IgD-negative memory B cell (primary cell): ENCODE results near the gene ABHD14A. TPM values are rescaled to one million over a fixed set of nuclear protein-coding genes. Genes with fewer than 3 reads are reported as not detected.

Experiments used
- H3K27ac Mint-ChIP-seq, 3 donors: one replicate each; pipeline ENCODE4 v1.8.0; 2020 to 2022; ENCODE audit warnings: mild to moderate bottlenecking in 3 of 3, mixed read lengths in 3 of 3, moderate library complexity in 1 of 3
- H3K27me3 Mint-ChIP-seq: one replicate; pipeline ENCODE4 v1.8.0; 2021; ENCODE audit warnings: mixed read lengths
- H3K36me3 Mint-ChIP-seq: one replicate; pipeline ENCODE4 v1.8.0; 2020; ENCODE audit warnings: mild to moderate bottlenecking, mixed read lengths
- H3K4me1 Mint-ChIP-seq, 3 donors: one replicate each; pipeline ENCODE4 v1.8.0; 2020 to 2022; ENCODE audit warnings: mixed read lengths in 3 of 3, mild to moderate bottlenecking in 1 of 3
- H3K4me3 Mint-ChIP-seq, 4 donors: one replicate each; pipeline ENCODE4 v1.8.0; 2020 to 2022; ENCODE audit warnings: mild to moderate bottlenecking in 4 of 4, mixed read lengths in 4 of 4, moderate library complexity in 3 of 4
- H3K9me3 Mint-ChIP-seq, 3 donors: one replicate each; pipeline ENCODE4 v1.8.0; 2020 to 2021; ENCODE audit warnings: mixed read lengths in 3 of 3, mild to moderate bottlenecking in 1 of 3
- polyA plus RNA-seq: library from polyadenylated mRNA; unstranded; fragments of 300-500 nt; fragmentation: Illumina TruSeq; gene quantifications from one replicate; pipeline ENCODE4 v1.2.3, GENCODE V29; 2021

Gene ABHD14A
- polyA plus RNA-seq, 1 donor from 2014 or later: 61.6 TPM

- no peak overlapping the region for H3K4me3 Mint-ChIP-seq
- H3K36me3 Mint-ChIP-seq: no peaks in the 10 kb centered on the region
- H3K4me1 Mint-ChIP-seq: peaks cover 6 to 13% (median 9%) of the 10 kb centered on the region in 3 donors
- H3K27me3 Mint-ChIP-seq: peaks cover 1% of the 10 kb centered on the region
- no peaks in the 10 kb centered on the region for H3K9me3 Mint-ChIP-seq
- H3K27ac Mint-ChIP-seq: peak overlapping the region in 1 of 3 donors; percentile 57
Measured at GRCh38 chr3:51999846-52000245, 25.0 kb downstream of the ABHD14A start.

GRCh38 chr3:52001443-52001974 is 26.6 kb downstream of the ABHD14A start:
- H3K27me3 Mint-ChIP-seq: peaks cover 1% of the 10 kb centered on the region
- H3K9me3 Mint-ChIP-seq: no peaks in the 10 kb centered on the region
- peak overlapping the region in 1 of 3 donors; percentile 67 for H3K27ac Mint-ChIP-seq
- no peak overlapping the region for H3K4me3 Mint-ChIP-seq
- H3K36me3 Mint-ChIP-seq: no peaks in the 10 kb centered on the region
- peaks cover 0 to 4% (median 4%) of the 10 kb centered on the region in 3 donors for H3K4me1 Mint-ChIP-seq

GRCh38 chr3:52002748-52003147 is 27.9 kb downstream of the ABHD14A start:
- H3K27ac Mint-ChIP-seq: no peak overlapping the region
- peaks cover 0 to 4% (median 3%) of the 10 kb centered on the region in 3 donors for H3K4me1 Mint-ChIP-seq
- H3K36me3 Mint-ChIP-seq: no peaks in the 10 kb centered on the region
- peaks cover 1% of the 10 kb centered on the region for H3K27me3 Mint-ChIP-seq
- peak overlapping the region in 1 of 4 donors; percentile 55 for H3K4me3 Mint-ChIP-seq
- no peaks in the 10 kb centered on the region for H3K9me3 Mint-ChIP-seq

GRCh38 chr3:52004163-52004787 is 29.4 kb downstream of the ABHD14A start:
- no peaks in the 10 kb centered on the region for H3K9me3 Mint-ChIP-seq
- no peaks in the 10 kb centered on the region for H3K36me3 Mint-ChIP-seq
- peaks cover 0 to 4% (median 3%) of the 10 kb centered on the region in 3 donors for H3K4me1 Mint-ChIP-seq
- H3K27me3 Mint-ChIP-seq: peaks cover 1% of the 10 kb centered on the region
- H3K4me3 Mint-ChIP-seq: no peak overlapping the region
- H3K27ac Mint-ChIP-seq: no peak overlapping the region

GRCh38 chr3:52004906-52005395 is 30.1 kb downstream of the ABHD14A start:
- Mint-ChIP-seq H3K9me3 (no peaks in the 10 kb centered on the region), H3K4me1 (peaks cover 0 to 4% (median 3%) of the 10 kb centered on the region in 3 donors), H3K27me3 (peaks cover 1% of the 10 kb centered on the region), H3K36me3 (no peaks in the 10 kb centered on the region), H3K27ac (no peak overlapping the region), H3K4me3 (no peak overlapping the region)

GRCh38 chr3:52005571-52005986 is 30.7 kb downstream of the ABHD14A start:
- H3K27me3 Mint-ChIP-seq: peaks cover 1% of the 10 kb centered on the region
- no peaks in the 10 kb centered on the region for H3K9me3 Mint-ChIP-seq
- H3K27ac Mint-ChIP-seq: no peak overlapping the region
- H3K36me3 Mint-ChIP-seq: no peaks in the 10 kb centered on the region
- peaks cover 0 to 4% (median 4%) of the 10 kb centered on the region in 3 donors for H3K4me1 Mint-ChIP-seq
- H3K4me3 Mint-ChIP-seq: no peak overlapping the region

GRCh38 chr3:52006017-52006819 is 31.4 kb downstream of the ABHD14A start:
- Mint-ChIP-seq H3K27me3 (peaks cover 1% of the 10 kb centered on the region), H3K27ac (no peak overlapping the region), H3K4me1 (peaks cover 0 to 4% (median 4%) of the 10 kb centered on the region in 3 donors), H3K4me3 (no peak overlapping the region), H3K36me3 (no peaks in the 10 kb centered on the region), H3K9me3 (peaks cover 0 to 3% (median 0%) of the 10 kb centered on the region in 3 donors)

- Mint-ChIP-seq H3K9me3 (peaks cover 0 to 3% (median 0%) of the 10 kb centered on the region in 3 donors), H3K27ac (no peak overlapping the region), H3K27me3 (peaks cover 1% of the 10 kb centered on the region), H3K4me3 (no peak overlapping the region), H3K36me3 (no peaks in the 10 kb centered on the region), H3K4me1 (peaks cover 0 to 2% (median 0%) of the 10 kb centered on the region in 3 donors)
Measured at GRCh38 chr3:52006820-52007133, 31.9 kb downstream of the ABHD14A start.

- peaks cover 0 to 3% (median 0%) of the 10 kb centered on the region in 3 donors for H3K9me3 Mint-ChIP-seq
- no peaks in the 10 kb centered on the region for H3K36me3 Mint-ChIP-seq
- peak overlapping the region in 1 of 3 donors; percentile 47 for H3K27ac Mint-ChIP-seq
- peaks cover 0 to 3% (median 0%) of the 10 kb centered on the region in 3 donors for H3K4me1 Mint-ChIP-seq
- no peak overlapping the region for H3K4me3 Mint-ChIP-seq
- H3K27me3 Mint-ChIP-seq: peaks cover 4% of the 10 kb centered on the region
Measured at GRCh38 chr3:52007291-52007690, 32.4 kb downstream of the ABHD14A start.

GRCh38 chr3:52010431-52010830 is 35.6 kb downstream of the ABHD14A start:
- H3K27me3 Mint-ChIP-seq: peaks cover 2% of the 10 kb centered on the region
- H3K36me3 Mint-ChIP-seq: no peaks in the 10 kb centered on the region
- no peak overlapping the region for H3K27ac Mint-ChIP-seq
- peaks cover 0 to 3% (median 0%) of the 10 kb centered on the region in 3 donors for H3K9me3 Mint-ChIP-seq
- H3K4me1 Mint-ChIP-seq: peaks cover 0 to 3% (median 0%) of the 10 kb centered on the region in 3 donors
- no peak overlapping the region for H3K4me3 Mint-ChIP-seq

- Mint-ChIP-seq H3K4me3 (no peak overlapping the region), H3K27ac (no peak overlapping the region), H3K9me3 (peaks cover 0 to 3% (median 0%) of the 10 kb centered on the region in 3 donors), H3K36me3 (no peaks in the 10 kb centered on the region), H3K4me1 (peaks cover 0 to 4% (median 0%) of the 10 kb centered on the region in 3 donors), H3K27me3 (peaks cover 2% of the 10 kb centered on the region)
Measured at GRCh38 chr3:52012699-52013098, 37.8 kb downstream of the ABHD14A start.

GRCh38 chr3:52013802-52014598 is 39.1 kb downstream of the ABHD14A start:
- Mint-ChIP-seq H3K27ac (no peak overlapping the region), H3K9me3 (peaks cover 0 to 3% (median 0%) of the 10 kb centered on the region in 3 donors)

GRCh38 chr3:52014613-52015012 is 39.7 kb downstream of the ABHD14A start:
- peaks cover 0 to 4% (median 0%) of the 10 kb centered on the region in 3 donors for H3K4me1 Mint-ChIP-seq
- H3K4me3 Mint-ChIP-seq: no peak overlapping the region
- H3K27me3 Mint-ChIP-seq: peaks cover 2% of the 10 kb centered on the region
- H3K27ac Mint-ChIP-seq: no peak overlapping the region
- H3K36me3 Mint-ChIP-seq: no peaks in the 10 kb centered on the region
- H3K9me3 Mint-ChIP-seq: peaks cover 0 to 3% (median 0%) of the 10 kb centered on the region in 3 donors

More at GRCh38 chr3:52013802-52014598, 39.1 kb downstream of the ABHD14A start:
- Mint-ChIP-seq H3K36me3 (no peaks in the 10 kb centered on the region), H3K4me3 (no peak overlapping the region), H3K27me3 (peaks cover 2% of the 10 kb centered on the region), H3K4me1 (peaks cover 0 to 4% (median 0%) of the 10 kb centered on the region in 3 donors)

GRCh38 chr3:52015438-52016228 is 40.8 kb downstream of the ABHD14A start:
- peaks cover 0 to 3% (median 0%) of the 10 kb centered on the region in 3 donors for H3K4me1 Mint-ChIP-seq
- peaks cover 2% of the 10 kb centered on the region for H3K27me3 Mint-ChIP-seq
- peak overlapping the region in 1 of 3 donors; percentile 73 for H3K27ac Mint-ChIP-seq
- no peaks in the 10 kb centered on the region for H3K36me3 Mint-ChIP-seq
- H3K4me3 Mint-ChIP-seq: no peak overlapping the region
- peaks cover 0 to 3% (median 0%) of the 10 kb centered on the region in 3 donors for H3K9me3 Mint-ChIP-seq
